HG02938 (cell line): ENCODE measurements around the gene PAIP2.
A peak's percentile ranks its signal among the peaks of the same experiment; 100 is the strongest.
"Not testable (repeated sequence)": the region's sequence is repeated elsewhere in the genome, so short reads cannot be mapped to it uniquely, and the experiment has no call there.

Experiments
- ATAC-seq: cut with Tn5 transposase; IDR thresholded peaks from one replicate; pipeline ENCODE4 v1.9.1; 2021; ENCODE audit warnings: mild to moderate bottlenecking, moderate library complexity; ENCODE audit not compliant: unreplicated experiment

PAIP2 gene

GRCh38 chr5:139341689-139342422, at the start of gene PAIP2:
Gene PAIP2, plus strand, starts transcription at chr5:139341854. Its CDS starts 21,931 bp downstream, at chr5:139363785.
- ATAC-seq: peak; percentile 89

- no peak for ATAC-seq
Measured at GRCh38 chr5:139293202-139293506, 48.5 kb upstream of the PAIP2 start.

- ATAC-seq: peak; percentile 64
Measured at GRCh38 chr5:139293507-139294373, 47.9 kb upstream of the PAIP2 start, which contains the start of gene MATR3. Gene MATR3, plus strand, starts transcription at chr5:139293740. Its CDS starts 13,676 bp downstream, at chr5:139307416.

GRCh38 chr5:139294374-139295165, 47.1 kb upstream of the PAIP2 start:
- peak; percentile 29 for ATAC-seq

GRCh38 chr5:139295346-139296057, 46.2 kb upstream of the PAIP2 start:
- no peak for ATAC-seq

- no peak for ATAC-seq
Measured at GRCh38 chr5:139296198-139296597, 45.5 kb upstream of the PAIP2 start.

GRCh38 chr5:139296862-139297326, 44.8 kb upstream of the PAIP2 start:
- no peak for ATAC-seq

- ATAC-seq: no peak
Measured at GRCh38 chr5:139297439-139298133, 44.1 kb upstream of the PAIP2 start.

- ATAC-seq: no peak
Measured at GRCh38 chr5:139298242-139298641, 43.4 kb upstream of the PAIP2 start.

- ATAC-seq: no peak
Measured at GRCh38 chr5:139299486-139299885, 42.2 kb upstream of the PAIP2 start.

GRCh38 chr5:139301808-139302499, 39.7 kb upstream of the PAIP2 start:
- no peak for ATAC-seq

GRCh38 chr5:139304391-139305324, 37.0 kb upstream of the PAIP2 start:
- no peak for ATAC-seq

- ATAC-seq: no peak
Measured at GRCh38 chr5:139306197-139306596, 35.5 kb upstream of the PAIP2 start.

GRCh38 chr5:139306628-139307379, 34.9 kb upstream of the PAIP2 start:
- ATAC-seq: no peak

- ATAC-seq: no peak
Measured at GRCh38 chr5:139308797-139309196, 32.9 kb upstream of the PAIP2 start.

GRCh38 chr5:139310715-139311186, 30.9 kb upstream of the PAIP2 start:
- ATAC-seq: not testable (repeated sequence)

GRCh38 chr5:139312075-139312474, 29.6 kb upstream of the PAIP2 start:
- ATAC-seq: no peak
